ENCODE results near the gene SPTAN1.
"Not testable (repeated sequence)": the region's sequence is repeated elsewhere in the genome, so short reads cannot be mapped to it uniquely, and the experiment has no call there.

SPTAN1 gene

GRCh38 chr9:128553728-128554127 lies 1.3 kb downstream of the SPTAN1 start:
- no peak for DNase-seq

- DNase-seq, result no peak
Observed at GRCh38 chr9:128554155-128554862, 1.9 kb downstream of the SPTAN1 start.

DNA sequence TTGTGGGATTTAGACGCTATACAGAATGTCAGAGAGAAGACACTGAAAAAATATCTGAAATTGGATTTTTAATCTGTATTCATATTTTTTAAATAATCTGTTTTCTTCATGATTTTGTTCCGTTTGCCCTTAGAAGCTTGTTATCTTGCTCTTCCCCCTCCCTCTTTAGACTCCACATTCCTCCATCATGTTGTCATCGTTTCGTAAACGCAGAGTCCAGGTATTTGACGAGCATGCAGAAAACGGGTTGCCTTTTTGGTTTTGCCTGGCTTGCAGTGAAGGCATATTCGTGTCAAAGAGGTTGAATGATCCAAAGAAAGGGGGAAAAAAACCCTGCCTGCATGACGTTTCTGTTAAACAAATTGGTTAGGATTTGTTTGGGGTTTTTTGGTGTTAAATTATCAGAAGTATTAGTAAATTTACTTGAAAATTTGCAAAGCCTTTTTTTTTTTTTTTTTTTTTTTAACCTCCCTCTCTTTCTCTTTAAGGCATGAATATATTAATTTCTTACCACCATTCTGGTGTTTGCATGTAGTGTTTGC lies 2.9 kb downstream of the SPTAN1 start:
- DNase-seq, result no peak

GRCh38 chr9:128556276-128556675 lies 3.9 kb downstream of the SPTAN1 start:
- DNase-seq, result no peak

DNA sequence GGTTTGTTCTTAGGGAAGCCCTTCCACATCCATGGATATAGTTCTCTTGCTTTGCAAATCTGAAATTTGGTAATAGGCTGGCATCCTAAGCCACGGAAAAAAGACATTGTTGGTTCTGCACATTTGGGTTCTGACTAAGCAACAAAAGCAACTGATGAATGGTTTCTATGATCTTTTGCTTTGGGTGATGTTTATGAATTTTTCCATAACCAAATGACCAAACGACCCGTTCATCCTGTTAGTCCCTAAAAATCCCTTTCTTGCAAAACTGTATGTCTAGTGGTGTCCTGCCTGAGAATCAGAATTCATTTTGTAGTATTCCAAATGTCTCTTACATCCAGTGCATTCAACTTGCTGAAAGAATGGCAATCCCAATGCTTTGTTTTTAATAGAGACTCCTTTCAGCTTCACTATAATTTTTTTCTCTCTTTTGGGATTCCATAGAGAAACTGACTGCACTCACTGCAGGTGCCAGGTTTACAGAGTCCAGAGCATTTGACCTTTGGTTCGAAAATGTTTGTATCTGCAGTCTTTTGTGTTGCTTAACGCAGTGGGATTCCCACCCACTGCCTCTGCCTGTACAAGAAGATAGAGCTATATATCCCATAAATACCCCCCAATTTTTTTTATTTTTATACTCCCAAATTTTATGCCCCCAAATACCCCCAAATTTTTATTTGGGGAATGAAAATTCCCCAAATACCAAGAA lies 4.7 kb downstream of the SPTAN1 start:
- DNase-seq, result no peak

DNA sequence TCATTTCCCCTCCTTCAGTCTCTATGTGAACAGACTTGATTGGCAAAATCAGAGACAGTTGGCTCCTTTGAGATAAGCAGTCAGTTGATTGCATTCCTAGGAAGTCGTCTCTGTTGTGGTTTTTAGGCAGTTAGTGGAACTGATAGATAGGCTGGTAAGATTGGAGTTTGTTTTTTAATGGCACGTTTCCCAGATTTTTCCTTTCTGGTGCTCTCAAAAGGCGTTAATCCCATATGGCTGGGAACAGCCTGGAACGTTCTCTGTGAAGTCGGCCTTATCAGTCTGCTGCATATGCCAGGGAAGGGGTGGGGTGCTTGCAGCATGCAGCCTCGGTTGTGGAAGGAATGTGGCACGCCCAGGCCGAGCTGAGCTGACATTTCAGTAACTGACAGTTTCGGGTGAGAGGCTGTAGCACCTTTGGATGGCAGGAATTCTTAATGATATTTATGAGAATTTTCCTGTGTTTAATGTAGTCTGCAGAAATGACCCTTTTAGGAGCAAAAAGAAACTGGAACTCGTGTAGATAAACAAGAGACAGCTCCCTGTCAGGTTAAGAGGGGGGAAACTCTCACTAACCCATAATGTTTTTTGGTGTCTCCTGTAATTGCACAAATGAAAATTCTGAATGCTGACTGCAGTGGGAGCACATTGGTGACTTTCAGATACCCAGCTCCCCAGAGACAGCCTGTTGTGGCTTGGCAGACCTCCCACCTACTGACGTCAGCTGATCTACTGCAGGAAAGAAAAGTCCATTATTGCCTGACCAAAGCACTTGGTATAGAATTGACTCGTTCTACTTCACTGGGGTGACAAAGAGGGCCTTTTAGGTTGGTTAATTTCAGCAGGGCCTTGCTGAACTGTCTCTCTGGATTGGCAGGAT lies 6.3 kb downstream of the SPTAN1 start:
- DNase-seq, result peak; percentile 93

DNA sequence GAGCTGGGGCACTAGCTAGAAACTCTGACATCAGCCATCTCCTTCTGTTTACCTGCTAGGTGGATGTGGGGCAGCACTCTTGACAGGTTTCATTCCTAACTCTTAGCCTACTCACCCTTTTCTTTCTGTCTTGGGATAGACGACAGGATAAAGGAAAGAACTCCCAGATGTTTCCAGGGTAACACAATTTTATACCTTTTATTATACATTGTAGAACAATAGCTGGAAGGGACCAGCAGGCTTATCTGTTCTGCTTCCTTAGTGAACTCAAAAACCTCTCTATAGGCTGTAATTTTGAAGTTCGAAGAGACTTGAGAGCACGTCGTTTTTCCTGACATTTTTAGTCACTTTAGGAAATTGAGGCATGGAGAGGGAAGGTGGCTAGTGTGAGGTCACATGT lies 13.2 kb downstream of the SPTAN1 start:
- DNase-seq, result no peak

DNA sequence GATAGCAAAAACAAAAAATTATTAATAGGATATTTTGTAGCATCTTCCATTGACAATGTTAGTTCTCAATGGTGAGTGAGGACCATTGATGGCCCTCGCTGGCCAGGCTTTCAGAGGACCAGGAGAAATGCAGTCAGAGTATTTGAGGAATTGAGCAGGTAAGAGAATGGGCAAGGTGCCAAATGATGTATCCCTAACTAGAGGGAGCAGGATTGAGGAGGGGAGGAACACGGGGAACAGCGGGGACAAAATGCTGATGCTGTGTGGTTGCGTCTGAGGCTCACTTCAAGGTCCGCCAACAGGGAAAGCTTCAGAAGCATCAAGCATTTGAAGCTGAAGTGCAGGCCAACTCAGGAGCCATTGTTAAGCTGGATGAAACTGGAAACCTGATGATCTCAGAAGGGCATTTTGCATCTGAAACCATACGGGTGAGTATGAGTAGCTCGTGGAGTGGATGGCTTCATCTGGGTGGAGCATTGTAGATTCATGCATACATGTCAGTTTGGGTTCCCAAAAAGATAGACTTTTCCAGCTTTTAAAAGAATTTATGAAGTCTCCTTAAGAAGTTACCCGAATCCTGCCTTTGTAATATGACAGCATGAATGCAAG lies 16.2 kb downstream of the SPTAN1 start:
- no peak for DNase-seq

GRCh38 chr9:128575469-128575868 lies 23.1 kb downstream of the SPTAN1 start:
- no peak for DNase-seq

GRCh38 chr9:128575916-128576315 lies 23.5 kb downstream of the SPTAN1 start:
- no peak for DNase-seq

DNA sequence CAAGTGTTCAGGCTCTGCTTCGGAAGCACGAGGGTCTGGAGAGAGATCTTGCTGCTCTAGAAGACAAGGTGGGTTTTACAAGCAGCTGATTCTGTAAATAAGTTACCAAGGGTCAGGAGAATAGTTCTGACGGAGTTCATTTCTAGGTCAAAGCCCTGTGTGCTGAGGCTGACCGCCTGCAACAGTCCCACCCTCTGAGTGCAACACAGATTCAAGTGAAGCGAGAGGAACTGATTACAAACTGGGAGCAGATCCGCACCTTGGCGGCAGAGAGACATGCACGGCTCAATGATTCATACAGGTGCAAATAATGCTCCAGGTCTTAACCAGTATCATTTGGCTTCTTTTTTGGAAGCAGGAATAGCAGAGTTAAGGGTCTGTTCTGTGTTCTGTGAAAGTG lies 24.8 kb downstream of the SPTAN1 start:
- DNase-seq, result no peak

- no peak for DNase-seq
Observed at GRCh38 chr9:128579194-128579593, 26.8 kb downstream of the SPTAN1 start.

GRCh38 chr9:128580731-128581130 lies 28.3 kb downstream of the SPTAN1 start:
- DNase-seq, result no peak

DNA sequence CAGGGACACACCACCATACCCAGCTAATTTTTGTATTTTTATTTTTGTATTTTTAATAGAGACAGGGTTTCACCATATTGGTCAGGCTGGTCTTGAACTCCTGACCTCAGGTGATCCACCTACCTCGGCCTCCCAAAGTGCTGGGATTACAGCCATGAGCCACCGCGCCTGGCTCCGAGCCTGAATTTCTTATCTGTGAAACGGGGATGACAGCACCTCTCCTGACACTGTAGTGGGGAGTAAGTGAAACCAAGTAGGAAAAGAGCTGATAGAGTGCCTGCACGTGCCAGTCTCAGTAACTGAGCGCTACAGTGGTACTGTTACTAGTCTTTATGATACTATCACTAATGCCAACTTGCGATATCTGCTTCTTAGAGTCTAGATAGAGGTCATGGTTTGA lies 32.8 kb downstream of the SPTAN1 start:
- not testable (repeated sequence) for DNase-seq

DNA sequence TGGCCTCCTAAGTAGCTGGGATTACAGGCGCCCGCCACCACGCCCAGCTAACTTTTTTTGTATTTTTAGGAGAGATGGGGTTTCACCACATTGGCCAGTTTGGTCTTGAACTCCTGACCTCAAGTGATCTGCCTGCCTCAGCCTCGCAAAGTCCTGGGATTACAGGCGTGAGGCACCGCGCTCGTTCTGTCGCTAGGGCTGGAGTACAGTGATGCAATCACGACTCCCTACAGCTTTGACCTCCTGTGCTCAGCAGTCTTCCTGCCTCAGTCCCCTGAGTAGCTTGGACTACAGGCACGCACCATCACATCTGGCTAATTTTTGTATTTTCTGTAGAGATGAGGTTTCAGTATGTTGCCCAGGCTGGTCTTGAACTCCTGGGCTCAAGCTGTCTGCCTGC lies 34.5 kb downstream of the SPTAN1 start:
- not testable (repeated sequence) for DNase-seq

- DNase-seq, result no peak
Observed at GRCh38 chr9:128587453-128587852, 35.1 kb downstream of the SPTAN1 start.

DNA sequence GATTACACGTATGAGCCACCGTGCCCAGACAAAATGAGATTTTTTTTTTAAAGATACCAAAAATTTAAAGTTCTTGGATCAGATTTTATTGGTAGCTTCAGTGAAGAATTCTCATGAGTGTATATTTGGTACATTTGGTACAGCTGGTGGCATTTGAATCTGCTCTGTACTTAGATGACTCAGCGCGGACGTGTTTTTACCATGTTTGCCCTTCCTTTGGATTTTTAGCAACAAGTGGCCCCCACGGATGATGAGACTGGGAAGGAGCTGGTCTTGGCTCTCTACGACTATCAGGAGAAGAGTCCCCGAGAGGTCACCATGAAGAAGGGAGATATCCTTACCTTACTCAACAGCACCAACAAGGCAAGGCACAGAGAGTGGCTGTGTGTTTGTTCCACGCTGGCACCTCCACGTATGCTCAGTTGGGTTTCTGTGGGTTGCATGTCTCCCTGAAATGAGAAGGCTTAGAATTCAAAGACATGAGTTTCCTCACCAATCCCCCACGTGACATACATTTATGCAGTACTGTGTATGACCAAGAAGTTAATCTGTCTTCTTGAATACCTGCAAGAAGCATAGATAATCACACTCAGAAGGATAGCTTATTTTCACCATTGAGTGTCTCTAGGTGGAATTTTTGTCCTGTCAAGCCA lies 36.3 kb downstream of the SPTAN1 start:
- no peak for DNase-seq

GRCh38 chr9:128593039-128593438 lies 40.7 kb downstream of the SPTAN1 start:
- DNase-seq, result no peak

DNA sequence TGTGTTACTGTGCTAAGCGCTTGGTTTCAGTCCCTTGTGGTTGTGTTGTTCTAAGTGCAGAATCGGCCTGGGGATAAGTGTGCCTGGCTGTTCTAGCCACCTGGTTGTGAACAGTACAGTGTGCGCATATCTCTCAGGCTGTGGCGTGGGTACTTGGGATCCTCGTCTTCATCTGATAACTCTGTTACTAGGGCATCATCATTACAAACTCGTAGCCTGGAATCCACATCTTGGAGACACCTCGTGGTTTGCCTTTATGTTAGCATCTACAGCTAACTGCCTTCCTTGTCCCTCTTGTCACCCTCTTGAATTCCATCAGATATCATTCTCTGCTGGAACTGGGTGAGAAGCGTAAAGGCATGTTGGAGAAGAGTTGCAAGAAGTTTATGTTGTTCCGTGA lies 41.5 kb downstream of the SPTAN1 start:
- DNase-seq, result no peak

- no peak for DNase-seq
Observed at GRCh38 chr9:128595471-128595870, 43.1 kb downstream of the SPTAN1 start.

DNA sequence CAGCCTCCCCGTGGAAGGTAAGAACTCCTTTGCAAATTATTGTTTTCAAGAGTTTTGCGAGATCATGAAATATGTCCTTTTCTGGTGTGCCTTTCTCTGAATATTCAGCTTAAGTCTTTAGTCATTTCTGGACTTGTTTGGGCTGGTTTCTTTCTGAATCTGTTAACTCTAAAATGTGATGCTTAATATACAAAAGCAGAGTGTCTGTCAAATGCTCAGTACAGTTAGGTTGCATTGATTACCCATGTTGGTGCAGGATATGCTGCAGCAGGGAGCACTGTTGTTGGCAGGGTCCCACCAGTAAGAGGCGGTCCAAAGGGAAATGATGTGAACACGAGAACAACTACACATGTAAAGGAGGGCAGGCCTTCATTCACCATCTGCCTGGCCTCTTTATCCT lies 47.7 kb downstream of the SPTAN1 start:
- no peak for DNase-seq

- DNase-seq, result no peak
Observed at GRCh38 chr9:128603697-128604096, 51.3 kb downstream of the SPTAN1 start.

Data from NCI-H1436 treated with DMSO at 0.1 percent for 48 hours (cell line).